NCI-H526 (cell line): ENCODE measurements around the gene RHOA.

Experiments
- DNase-seq, 2 experiments: peaks; one replicate each; lab custom pipeline; 2025; lab: John Stamatoyannopoulos, UW

RHOA gene

GRCh38 chr3:49411968-49412631 is at the start of gene RHOA, which contains the start of gene TCTA:
Gene RHOA, minus strand, starts transcription at chr3:49411976. Its CDS starts 36,387 bp downstream, at chr3:49375589.
Gene TCTA, plus strand, starts transcription at chr3:49412423. Its CDS starts 4 bp downstream, at chr3:49412427.
- DNase-seq = peak; percentile 99

DNA sequence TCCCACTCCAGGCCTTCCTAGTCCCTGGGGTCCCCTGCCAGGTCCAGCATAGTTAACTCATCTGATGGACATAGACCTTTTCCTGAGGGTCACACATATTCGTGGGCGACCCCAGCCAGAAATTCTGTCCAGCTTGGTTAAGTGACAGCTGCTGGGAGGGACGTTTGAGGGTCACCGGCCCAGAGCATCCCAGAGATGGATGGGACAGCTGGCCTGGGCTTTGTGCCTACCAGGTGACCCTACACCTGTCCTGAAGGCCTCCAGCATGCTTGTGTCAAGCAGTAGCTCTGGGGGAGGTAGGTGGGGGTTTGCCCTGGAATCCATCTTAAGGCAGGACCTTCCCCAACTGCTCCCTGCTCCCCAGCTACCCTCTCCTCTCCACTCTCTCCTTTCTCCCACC is 49.2 kb upstream of the RHOA start:
- no peak for DNase-seq

GRCh38 chr3:49460188-49460890 is 48.6 kb upstream of the RHOA start:
- DNase-seq = no peak

DNA sequence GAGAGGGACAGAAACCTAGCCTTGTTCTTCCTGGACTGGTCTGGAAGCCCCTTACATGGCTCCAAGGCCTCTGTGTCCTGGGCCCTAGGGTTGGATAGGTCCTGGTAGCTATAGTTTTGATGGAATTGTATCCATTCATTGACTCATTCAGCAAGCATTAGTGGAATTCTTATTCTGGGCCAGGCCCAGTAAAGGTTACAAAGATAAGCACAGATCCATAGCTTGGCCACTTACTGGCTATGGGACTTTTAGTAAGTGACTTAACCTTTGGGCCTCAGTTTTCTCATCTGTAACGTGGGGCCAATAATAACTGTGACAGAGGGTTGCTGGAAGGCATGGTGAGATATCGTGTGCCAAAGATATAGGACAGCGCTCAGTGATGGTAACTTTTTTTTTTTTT is 44.7 kb upstream of the RHOA start:
- DNase-seq = no peak

- DNase-seq = no peak
These were observed 43.3 kb upstream of the RHOA start for GRCh38 chr3:49454898-49455681.

DNA sequence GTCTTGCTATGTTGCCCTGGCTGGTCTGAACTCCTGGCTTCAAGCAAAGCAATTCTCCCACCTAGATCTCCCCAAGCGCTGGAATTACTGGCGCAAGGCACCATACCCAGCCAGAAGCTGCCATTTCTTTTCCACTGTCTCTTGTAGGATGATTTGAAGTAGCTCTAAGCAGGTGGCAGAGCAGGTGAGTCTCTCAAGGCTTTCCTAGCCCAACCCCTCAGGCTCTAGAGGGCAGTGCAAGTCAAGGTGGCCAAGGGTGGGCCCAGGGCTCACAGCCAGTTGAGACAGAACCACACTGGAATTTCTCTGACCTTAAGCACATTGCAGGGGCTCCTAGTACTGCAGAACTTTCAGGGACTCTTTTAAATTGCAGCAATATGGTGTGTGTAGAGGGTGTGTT is 42.7 kb upstream of the RHOA start:
- DNase-seq = peak; percentile 20 to 52

- no peak for DNase-seq
These were observed 41.8 kb upstream of the RHOA start for GRCh38 chr3:49453621-49454020.

DNA sequence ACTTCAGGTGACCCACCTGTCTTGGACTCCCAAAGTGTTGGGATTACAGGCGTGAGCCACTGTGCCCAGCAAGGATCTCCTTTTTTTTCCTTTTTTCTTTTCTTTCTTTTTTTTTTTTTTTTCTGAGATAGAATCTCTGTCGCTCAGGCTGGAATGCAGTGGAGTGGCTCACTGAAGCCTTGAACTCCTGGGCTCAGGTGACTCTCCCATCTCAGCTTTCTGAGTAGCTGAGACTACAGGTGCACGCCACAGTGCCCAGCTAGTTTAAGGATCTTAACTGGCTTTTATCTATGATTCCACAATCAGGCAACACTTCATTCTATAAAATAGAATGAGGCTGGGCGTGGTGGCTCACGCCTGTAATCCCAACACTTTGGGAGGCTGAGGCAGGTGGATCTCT is 33.6 kb upstream of the RHOA start:
- no peak for DNase-seq

- no peak for DNase-seq
These were observed 23.0 kb upstream of the RHOA start for GRCh38 chr3:49434731-49435130.

DNA sequence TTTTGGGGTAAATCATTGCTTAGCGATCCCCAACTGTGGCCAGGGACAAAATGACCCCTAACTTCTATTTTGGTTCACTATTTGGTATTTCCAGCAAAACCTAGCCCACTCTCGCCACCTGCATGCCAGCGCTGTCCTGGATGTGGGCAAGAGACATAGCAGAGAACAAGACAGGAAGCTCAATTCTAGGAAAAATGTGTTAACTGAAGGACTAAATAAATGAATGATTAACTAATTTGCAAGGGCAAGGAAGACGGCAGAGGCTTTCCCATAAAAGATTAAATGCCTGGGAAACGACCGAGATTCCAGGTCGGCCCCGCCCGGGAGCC is 16.9 kb upstream of the RHOA start:
- DNase-seq = no peak

- DNase-seq = no peak
These were observed 15.8 kb upstream of the RHOA start for GRCh38 chr3:49427586-49427985.

- DNase-seq = no peak
These were observed 13.0 kb upstream of the RHOA start for GRCh38 chr3:49424816-49425215.

GRCh38 chr3:49422379-49423248 is 10.8 kb upstream of the RHOA start, which contains the start of gene AMT:
Gene AMT, minus strand, starts transcription at chr3:49422473. Its CDS starts 23 bp downstream, at chr3:49422450.
- DNase-seq = no peak

GRCh38 chr3:49421890-49422378 is 10.2 kb upstream of the RHOA start:
- no peak for DNase-seq

GRCh38 chr3:49417516-49418120 is 5.8 kb upstream of the RHOA start:
- DNase-seq = no peak

DNA sequence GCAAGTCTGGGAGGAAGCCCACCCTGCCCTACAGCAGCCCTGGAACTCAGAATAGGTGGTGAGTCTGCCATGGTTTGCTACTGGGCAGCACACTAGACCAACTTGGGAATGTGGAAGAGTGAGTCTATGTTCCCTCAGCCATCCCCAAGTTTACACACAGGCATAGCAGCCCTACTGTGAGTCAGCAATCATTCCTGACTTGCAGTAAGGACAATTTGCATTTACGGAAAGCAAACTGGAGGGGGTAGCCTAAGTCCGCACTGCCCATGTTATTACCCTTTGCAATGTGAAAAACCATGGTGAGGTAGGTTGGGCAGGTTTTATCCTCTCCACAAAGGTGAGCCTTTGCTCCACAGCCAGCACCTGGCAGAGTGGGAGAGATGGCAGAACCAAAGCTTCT is 5.1 kb upstream of the RHOA start:
- DNase-seq = no peak

GRCh38 chr3:49415931-49416601 is 4.3 kb upstream of the RHOA start:
- DNase-seq = no peak

DNA sequence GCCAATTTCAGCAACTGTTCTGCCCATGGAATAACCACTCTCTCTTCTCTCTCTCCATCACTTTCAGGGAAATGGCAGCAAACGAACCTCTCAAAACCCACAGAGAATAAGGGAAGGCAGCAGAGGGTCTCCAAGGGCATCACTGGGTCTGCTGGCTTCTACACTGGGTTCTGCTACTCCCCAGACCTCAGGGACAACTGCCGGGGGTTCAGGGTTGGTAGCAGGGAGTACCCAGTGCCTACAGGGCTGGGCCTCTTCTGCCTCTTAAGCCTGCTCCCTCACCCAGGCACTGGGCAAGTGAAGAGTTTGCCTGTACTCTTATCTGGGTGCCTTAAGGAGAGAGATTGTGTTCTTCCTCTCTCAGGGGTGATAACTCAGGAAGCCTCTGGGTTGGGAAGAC is 3.0 kb upstream of the RHOA start:
- DNase-seq = no peak

GRCh38 chr3:49413338-49413734 is 1.6 kb upstream of the RHOA start:
- DNase-seq = no peak

DNA sequence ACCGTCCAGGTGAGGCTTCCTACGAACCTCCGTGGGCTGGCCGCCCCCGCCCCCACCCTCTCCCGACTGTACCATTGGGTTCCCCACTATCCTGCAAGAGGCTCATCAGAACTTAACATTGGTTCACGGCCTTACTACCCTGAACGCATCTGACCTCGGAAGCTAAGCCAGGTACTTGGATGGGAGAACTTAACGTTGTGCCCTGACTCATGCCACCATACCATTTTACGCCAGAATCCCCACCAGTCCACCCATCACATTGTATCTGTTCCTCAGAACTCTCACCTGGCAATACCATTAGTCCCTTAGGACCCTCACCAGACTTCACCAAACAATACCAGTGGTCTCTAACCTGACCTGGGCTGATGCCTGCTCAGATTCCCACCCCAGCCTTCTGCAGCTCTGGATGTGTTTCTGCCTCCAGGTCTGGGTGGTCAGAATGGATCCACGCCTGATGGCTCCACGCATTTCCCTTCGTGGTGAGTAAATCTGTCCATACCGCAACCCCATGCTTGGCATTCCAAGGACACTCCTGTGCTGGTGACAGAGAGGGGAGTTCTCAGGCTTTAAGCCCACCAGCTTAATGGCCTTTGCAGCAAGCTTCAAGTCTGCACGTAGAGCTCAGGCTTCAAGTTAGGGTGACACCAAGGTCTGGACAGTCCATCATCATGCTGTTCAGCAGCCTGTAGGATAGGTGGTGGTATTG is 1.0 kb upstream of the RHOA start:
- no peak for DNase-seq
